ENCODE results near the gene BNIP1.

- no peak for TF ChIP-seq CTCF (IDR thresholded peaks at IDR 0.05; ENCODE audit: low read length)
- TF ChIP-seq EZH2phosphoT487 (IDR thresholded peaks at IDR 0.05; ENCODE audit: low read length): no peak
- TF ChIP-seq EZH2 (optimal IDR thresholded peaks at IDR 0.05; ENCODE audit: low read depth, low read length): no peak
Measured at GRCh38 chr5:173099461-173099860, 44.9 kb upstream of the BNIP1 start.
